Activated CD4-positive, alpha-beta T cell treated with anti-CD3 and anti-CD28 coated beads, Interleukin-10, Interleukin-2, amounts not matched to agents 100 ng/mL and 50 ng/mL, durations not matched to agents 16 hours and 8 hours (primary cell): Measurements from ENCODE around the gene IGSF23.
"Not testable (repeated sequence)": the region's sequence is repeated elsewhere in the genome, so short reads cannot be mapped to it uniquely, and the experiment has no call there.

Source experiments
- DNase-seq: peaks from one replicate; pipeline ENCODE4 v3.0.0-alpha.2; 2020

IGSF23 gene

DNA sequence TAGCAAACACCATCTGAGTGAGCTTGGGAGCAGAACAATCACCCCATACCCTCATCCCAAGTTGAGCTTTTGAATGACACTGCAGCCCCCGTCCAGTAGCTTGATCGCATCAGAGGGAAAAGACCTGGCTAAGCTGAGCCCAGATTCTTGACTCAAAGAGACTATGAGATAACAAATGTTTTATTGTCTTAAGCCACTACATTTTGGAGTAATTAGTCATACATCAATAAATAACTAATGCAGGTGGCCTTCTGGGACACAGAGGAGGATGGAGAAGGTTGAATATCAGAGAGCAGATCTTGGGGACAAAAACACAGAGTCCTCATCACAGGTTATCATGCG, 24.6 kb upstream of the IGSF23 start:
- no peak for DNase-seq

DNA sequence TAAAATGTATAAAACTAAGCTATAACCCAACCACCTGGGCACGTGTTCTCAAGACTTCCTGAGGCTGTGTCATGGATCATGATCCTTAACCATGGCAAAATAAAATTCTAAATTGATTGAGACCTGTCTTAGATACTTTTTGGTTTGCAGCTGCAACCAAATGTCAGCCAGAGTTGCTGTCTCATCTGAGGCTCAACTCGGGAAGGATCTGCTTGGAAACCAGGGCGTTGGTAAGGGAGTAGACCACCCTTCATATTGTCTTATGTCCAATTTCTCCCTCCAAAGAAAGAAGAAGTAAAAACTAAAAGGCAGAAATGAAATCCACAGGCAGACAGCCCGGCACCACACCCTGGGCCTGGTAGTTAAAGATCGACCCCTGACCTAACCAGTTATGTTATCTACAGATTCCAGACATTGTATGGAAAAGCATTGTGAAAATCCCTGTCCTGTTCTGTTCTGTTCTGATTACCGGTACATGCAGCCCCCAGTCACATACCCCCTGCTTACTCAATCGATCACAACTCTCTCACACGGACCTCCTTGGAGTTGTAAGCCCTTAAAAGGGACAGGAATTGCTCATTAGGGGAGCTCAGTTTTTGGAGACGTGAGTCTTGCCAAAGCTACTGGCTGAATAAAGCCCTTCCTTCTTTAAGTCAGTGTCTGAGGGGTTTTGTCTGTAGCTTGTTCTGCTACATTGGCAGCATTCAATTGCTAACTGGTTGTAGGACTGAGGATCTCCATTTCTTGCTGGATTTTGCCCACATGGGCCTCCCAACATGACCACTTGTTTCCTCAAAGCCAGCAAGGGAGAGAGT, 22.9 kb upstream of the IGSF23 start:
- no peak for DNase-seq

DNA sequence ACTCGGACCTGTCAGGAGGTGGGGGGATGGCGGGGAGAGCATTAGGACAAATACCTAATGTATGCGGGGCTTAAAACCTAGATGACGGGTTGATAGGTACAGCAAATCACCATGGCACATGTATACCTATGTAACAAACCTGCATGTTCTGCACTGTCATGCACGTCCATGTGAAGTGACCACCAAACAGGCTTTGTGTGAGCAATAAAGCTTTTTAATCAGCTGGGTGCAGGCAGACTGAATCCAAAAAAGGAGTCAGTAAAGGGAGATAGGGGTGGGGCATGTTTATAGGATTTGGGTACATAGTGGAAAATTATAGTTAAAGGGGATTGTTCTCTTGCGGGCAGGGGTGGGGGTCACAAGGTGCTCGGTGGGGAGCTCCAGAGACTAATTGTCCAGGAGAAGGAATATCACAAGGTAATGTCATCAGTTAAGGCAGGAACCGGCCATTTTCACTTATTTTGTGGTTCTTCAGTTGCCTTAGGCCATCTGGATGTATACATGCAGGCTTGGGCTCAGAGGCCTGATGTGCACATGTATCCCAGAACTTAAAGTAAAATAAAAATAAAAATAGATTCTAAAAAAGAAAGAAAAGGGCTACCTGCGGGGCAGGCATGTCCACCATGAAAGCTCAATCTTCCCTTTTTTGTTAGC, 21.9 kb upstream of the IGSF23 start:
- DNase-seq: not testable (repeated sequence)

DNA sequence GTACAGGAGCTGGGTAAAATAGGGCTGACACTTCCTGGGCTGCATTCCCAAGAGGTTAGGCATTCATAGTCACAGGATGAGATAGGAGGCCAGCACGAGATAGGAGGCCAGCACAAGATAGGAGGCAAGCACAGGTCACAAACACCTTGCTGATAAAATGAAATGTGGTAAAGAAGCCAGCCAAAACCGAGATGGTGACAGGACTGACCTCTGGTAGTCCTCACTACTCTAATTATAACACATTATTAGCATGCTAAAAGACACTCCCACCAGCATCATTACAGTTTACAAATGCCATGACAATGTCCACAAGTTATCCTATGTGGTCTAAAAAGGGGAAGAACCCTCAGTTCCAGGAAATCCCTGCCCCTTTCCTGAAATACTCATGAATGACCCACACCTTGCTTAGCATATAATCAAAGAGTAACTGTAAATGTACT, 20.9 kb upstream of the IGSF23 start:
- no peak for DNase-seq

DNA sequence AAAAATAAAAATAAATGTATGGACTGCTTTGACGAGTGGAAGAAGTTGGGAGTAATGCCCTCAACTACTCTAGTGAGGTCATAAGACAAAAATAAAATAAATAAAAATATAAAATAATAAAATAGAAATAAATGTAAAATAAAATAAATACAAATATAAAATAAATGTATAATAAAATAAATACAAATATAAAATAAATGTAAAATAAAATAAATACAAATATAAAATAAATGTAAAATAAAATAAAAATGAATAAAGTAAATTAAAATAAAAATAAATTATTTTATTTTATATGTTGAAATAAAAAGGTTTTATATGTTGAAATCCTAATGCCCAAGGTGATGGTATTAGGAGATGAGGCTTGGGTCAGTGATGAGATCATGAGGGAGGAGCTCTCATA, 20.1 kb upstream of the IGSF23 start:
- DNase-seq: no peak

DNA sequence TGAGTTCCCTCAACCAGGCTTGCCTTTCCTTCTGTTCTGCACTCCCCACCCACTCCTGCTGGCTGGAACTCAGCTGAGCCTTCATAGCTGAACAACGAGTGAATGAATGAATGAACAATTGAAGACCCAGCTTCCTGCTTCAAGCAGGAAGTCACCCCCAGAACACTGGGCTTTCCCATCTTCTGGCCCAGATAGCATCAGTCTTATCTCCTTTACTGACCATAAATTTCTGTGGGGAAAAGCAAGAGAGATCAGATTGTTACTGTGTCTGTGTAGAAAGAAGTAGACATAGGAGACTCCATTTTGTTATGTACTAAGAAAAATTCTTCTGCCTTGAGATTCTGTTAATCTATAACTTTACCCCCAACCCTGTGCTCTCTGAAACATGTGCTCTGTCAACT, 19.5 kb upstream of the IGSF23 start:
- not testable (repeated sequence) for DNase-seq

DNA sequence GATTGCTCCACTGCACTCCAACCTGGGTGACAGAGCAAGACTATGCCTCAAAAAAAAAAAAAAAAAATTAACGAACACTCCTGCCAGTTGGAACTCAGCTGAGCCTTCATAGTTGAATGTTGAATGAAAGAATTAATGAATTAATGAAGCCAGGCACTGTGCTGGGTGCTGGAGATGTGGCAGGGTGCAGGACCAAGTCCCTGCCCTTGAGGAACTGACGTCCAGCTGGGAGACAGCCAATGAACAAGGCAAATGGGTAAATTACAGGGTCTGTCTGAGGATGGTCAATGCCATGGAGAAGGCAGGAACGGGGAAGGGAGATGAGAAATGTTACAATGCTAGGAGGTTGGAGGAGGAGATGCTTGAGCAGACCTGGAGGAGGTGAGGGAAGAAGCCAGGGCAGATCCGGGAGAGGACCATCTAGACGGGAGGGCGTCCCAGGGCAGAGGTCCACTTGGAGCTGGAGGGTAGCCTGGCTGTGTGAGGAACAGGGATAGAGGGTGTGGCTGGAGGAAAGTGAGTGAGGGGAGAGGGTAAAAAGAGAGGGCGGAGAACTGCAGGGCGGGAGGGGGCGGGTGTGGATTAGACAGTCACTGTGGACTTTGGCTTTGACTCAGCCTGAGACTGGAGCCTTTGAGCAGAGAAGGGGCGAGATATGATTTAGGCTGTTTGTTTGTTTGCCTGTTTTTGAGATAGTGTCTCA, 16.8 kb upstream of the IGSF23 start:
- DNase-seq: no peak

DNA sequence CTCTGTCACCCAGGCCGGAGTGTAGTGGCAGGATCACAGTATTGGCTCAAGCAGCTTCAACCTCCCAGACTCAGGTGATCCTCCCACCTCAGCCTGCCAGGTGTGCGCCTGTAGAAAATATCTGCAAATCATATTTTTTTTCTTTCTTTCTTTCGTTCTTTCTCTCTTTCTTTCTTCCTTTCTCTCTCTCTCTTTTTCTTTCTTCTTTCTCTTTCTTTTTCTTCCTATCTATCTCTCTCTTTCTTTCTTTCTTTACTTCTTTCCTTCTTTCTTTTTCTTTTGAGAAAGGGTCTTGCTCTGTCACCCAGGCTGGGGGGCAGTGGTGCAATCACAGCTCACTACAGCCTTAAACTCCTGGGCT, 16.3 kb upstream of the IGSF23 start:
- DNase-seq: no peak

DNA sequence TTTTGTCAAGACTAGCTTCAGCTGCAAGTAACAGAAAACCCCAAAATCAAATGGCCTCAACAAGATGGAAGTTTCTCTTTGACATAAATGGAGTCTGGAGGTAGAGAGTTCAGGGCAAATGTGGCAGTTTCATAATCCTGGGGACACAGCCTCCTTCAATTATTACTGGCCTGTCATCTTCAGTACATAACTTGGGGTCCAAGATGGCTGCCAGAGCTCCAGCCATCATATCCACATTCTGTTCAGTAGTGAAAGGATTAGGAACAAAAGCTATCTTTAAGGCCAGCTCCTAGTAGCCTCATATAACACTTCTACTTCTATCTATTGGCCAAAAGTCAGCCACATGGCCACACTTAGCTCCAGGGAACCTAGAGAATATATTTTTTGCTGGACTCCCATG, 15.0 kb upstream of the IGSF23 start:
- no peak for DNase-seq

DNA sequence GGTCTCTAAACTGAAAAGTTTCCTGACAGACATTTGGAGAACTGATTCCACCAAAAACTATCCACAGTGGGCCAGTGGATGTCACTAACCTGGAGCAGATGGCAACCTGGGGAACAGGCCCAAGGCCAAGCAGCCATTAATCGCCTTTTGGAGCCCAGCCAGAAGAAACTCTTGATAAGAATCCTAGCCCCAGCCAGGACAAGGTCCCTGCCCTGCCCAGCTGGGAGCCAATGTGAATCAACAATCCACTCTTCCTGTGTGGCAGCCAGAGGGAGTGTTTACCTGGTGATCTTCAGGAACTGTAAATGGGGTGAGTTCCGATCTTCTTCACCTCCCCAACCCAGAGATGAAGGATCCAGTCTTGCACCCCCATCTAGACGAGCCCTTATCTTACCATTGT, 14.5 kb upstream of the IGSF23 start:
- no peak for DNase-seq

DNA sequence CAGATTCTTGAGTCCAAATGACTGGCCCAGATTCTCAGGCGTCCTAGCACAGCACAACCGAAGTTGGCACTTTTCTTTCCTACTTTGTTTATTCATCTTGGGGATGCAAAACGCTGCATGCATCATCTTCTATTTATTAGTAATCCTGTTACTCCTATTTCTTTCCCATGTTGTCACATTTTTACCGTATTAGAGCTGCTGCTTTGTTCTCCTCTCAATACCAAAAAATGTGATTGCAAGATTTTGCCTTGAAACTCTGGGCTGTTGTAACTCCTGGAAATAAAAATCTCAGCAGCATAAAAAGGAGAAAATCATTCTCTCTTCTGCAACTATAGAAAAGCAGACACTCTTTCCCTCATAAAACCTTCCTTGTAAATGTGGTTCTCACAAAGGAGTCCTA, 12.9 kb upstream of the IGSF23 start:
- DNase-seq: no peak

DNA sequence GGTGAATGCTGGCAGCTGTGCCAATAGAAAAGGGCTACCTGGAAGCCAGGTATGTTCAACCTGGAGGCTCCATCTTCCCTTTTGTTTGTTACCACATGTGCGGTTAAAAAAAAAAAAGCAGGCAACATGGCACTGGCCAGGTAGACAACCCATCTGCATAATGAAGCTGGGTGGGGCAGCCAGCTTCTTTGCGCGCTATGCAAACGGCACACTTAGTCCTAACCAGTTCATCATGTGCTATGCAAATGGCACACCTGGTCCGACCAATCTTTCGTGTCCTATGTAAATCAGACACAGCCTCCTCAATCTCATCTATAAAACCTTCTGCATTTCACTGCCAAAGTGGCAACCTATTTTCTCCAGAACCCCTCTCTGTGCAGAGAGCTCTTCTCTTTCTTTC, 11.3 kb upstream of the IGSF23 start:
- DNase-seq: no peak

DNA sequence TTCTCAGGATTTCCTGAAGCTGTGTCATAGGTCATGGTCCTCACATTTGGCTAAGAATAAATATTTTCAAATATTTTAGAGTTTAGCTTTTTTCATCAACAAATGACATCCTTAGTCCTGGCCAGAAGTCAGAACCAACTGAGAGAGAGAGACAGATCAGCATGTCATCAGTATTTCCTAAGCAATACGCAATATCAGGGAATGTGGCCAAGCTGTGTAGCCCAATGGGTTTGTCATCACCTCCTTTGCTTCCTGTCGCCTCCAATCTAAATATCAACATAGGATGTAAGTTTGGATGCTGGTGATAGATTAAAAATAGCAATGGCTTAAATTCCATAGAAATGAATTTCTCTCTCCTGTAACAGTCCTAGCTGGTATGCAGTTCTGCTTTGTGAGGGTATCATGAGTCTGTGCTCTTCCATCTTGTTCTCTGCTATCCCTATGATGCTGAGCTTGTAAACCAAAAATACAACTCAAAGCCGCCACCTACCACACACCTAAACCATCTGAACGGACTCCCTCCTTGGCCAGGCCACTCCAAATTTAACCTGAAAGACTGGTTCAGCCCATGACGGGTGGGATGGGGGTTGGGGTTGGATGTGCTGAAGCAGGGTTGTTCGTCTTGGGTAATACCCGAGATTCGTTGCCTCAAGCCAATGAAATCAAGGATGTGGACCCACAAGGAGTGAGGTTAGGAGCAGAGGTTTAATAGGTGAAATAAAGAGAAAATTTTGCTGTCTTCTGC, 10.0 kb upstream of the IGSF23 start:
- no peak for DNase-seq

DNA sequence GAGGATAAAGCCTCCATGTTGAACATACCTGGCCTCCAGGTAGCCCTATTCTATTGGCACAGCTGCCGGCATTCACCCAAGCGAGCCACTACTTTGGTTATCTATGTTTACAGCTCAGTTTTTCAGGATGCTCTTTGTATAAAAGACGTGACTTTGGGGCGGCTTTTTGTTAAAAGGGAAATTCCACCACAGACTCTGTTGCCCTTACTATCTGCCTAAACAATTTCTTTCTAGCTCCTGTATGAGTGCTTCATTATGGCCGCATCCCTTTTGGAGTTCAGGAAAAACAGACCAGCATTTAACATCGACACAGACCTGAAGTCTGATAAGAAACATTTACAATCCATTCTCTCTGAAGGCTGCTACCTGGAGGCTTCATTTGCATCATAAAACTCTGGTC, 9.1 kb upstream of the IGSF23 start:
- DNase-seq: no peak

DNA sequence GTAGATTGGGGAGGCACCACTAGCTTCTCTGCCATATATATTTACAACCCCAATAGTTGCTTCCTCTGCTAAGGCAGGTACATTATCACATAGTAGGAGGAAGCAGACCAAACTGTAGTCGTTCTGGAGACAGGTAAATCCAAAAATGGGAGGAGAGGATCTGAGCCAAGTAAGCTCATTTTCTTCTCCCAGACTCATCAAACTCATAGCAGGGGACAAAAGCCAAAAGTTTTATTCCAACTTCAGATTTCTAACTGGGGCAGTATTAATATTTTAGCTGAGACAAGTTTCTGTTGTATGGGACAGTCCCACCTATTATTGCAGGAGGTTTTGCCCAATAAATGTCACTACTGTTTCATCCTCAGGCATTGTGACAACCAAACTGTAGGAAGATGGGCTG, 7.8 kb upstream of the IGSF23 start:
- no peak for DNase-seq

DNA sequence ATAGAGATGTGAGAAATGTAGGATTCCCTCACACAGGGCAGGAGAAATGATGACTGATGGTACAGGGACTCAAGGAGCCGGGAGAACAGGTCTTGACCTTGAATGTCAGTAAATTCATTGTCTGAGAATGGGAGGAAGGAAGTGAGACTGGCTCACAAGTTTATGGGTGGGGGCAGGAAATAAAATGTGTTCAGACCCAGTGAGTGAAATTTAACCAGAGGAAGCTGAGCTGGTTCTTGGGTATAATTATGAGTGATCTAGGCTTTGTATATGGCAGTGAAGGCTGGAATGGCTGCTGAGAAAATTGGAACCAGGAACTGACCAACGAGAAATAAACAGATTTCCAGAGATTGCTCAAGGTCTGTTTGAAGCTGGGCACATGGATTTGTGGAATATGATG, 6.3 kb upstream of the IGSF23 start:
- no peak for DNase-seq

DNA sequence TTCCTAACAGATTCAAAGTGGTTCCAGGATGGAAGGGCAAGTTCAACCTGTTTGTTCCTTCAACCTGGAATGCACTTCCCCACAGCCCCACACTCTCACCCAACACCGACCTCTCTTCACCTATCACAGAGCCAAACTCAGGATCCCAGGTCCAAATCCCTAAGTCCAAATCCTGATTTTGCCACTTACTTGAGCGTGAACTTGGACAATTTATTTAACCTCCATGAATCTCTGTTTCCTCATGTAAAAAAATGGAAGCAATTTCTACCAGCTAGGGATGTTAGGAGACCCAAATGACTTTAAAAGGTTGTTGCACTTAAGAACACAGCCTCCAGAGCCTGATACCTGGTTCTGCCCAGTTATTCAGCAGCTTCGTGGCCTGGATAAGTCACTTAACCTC, 5.4 kb upstream of the IGSF23 start:
- no peak for DNase-seq

DNA sequence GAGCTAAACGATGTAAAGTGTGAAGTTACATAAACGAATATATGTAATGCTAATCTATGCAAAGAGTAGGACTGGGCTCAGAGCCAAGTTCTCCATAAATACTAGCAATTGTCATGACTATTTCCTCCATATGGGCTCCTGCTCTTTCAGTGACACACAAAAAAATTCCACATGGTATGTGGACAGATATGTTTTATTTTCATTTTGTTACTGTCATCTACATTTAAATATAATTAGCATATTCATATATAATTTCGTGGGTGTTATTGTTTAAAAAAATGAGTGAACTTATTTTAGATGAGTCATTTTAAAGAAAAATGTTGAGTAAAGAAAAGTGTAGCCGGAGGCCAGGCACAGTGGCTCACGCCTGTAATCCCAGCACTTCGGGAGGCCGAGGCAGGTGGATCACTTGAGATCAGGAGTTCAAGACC, 5.0 kb upstream of the IGSF23 start:
- DNase-seq: no peak

DNA sequence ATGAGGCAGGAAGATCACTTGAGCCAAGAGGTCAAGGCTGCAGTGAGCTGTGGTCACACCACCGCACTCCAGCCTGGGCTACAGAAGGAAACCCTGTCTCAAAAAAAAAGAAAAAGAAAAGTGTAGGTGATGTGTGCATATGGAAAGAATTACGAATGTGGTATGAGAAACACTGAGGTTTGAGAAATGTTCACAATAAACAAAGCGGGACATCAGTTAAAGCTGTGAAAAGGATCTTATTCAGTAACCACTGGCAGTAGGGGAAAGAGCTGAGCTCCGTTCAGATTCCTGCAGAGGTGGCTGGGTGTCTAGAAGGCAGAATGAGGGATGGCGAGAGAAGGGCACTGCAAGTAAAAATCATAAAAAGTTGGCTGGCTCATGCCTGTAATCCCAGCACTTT, 4.1 kb upstream of the IGSF23 start:
- no peak for DNase-seq

DNA sequence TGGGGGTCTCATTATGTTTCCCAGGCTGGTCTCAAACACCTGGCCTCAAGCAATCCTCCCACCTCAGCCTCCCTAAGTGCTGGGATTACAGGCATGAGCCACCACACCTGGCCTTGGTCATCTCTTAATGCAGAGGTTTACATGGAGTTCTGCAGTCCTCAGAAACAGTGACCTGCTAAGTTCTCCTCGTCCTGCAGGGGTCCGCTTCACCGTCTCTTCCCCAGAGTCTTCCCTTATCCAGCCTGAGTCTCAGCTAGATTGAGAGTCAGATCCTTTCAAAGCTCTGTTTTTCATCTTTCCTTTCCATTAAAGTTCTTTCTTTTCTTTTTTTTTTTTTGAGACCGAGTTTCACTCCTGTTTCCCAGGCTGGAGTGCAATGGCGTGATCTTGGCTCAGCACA, 2.9 kb upstream of the IGSF23 start:
- not testable (repeated sequence) for DNase-seq

DNA sequence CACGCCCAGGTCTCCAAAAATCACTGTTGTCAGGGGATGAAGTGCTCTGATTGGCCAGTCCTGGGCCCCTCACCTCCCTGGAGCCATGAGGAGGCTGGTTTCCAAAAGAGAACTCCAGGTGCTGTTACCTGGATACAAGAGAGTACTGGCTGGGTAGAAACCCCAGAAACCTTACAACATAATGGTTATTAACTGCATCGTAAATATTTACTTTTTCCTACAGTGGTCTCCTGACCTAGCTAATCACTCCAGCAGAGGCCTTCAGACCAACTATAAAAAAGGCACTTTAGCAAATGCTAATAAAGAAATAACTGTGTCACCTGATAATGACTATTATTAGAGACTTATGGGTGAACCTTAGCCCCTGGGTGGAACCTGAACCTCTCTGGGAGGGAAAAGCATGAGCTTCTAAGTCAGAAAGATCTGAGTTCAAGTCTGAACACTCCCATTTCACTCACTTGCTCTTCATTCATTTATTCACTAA, 1.5 kb upstream of the IGSF23 start:
- no peak for DNase-seq

DNA sequence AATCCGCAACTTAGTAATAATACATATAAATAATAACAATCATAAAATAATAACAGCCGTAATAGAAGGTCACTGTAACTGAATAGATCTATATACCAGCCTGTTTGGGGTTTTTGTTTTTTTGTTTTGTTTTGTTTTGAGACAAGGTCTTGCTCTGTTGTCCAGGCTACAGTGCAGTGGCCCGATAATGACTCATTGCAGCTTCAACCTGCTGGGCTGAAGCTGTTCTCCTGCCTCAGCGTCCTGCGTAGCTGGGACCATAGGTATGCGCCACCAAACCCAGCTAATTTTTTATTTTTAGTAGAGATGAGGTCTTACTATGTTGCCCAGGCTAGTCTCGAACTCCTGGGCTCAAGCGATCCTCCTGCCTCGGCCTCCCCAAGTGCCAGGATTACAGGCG, 950 bp downstream of the IGSF23 start:
- DNase-seq: no peak

DNA sequence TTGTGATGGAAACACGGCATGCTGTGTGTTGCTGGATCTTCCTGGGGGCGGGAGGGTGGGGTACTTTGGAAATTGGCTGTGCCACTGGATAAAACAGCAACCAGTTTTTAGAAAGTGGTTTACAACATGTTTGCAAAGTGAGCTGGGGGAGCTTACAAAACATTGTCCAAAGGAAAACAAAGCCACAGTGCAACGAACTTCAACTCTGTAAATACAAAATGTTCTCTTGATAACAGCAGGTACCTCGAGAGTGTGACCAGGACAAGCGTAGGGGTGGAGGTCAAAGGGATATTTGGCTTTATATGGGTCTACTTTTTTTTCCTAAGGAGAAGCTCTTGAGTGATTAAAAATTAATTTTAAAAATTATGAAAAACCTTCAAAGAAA, 2.5 kb downstream of the IGSF23 start:
- no peak for DNase-seq
